Fibroblast of villous mesenchyme (primary cell): ENCODE measurements around the gene ASPHD1. TPM values are rescaled to one million over a fixed set of nuclear protein-coding genes. Genes with fewer than 3 reads are reported as not detected.

ENCODE experiments used
- DNase-seq: peaks from one replicate; pipeline ENCODE4 v3.0.0-alpha.2; 2010; ENCODE audit warnings: low read depth
- H3K4me3 ChIP-seq: 2 replicates; pipeline ENCODE4 v1.5.1; 2011; ENCODE audit warnings: low read depth, mild to moderate bottlenecking, low read length
- total RNA-seq: library from RNA; depleted of rRNA; stranded (reverse); fragments of >200 nt; gene quantifications from 2 replicates; pipeline ENCODE4 v1.2.3, GENCODE V29; 2012
- TF ChIP-seq, protein P1 (sequence below): IDR thresholded peaks from 2 replicates; pipeline ENCODE4 v1.5.1; 2012; ENCODE audit warnings: low read depth, mild to moderate bottlenecking, low read length; ENCODE audit not compliant: insufficient read depth

Gene ASPHD1
- total RNA-seq, 1 donor = 7.8 TPM

DNA sequence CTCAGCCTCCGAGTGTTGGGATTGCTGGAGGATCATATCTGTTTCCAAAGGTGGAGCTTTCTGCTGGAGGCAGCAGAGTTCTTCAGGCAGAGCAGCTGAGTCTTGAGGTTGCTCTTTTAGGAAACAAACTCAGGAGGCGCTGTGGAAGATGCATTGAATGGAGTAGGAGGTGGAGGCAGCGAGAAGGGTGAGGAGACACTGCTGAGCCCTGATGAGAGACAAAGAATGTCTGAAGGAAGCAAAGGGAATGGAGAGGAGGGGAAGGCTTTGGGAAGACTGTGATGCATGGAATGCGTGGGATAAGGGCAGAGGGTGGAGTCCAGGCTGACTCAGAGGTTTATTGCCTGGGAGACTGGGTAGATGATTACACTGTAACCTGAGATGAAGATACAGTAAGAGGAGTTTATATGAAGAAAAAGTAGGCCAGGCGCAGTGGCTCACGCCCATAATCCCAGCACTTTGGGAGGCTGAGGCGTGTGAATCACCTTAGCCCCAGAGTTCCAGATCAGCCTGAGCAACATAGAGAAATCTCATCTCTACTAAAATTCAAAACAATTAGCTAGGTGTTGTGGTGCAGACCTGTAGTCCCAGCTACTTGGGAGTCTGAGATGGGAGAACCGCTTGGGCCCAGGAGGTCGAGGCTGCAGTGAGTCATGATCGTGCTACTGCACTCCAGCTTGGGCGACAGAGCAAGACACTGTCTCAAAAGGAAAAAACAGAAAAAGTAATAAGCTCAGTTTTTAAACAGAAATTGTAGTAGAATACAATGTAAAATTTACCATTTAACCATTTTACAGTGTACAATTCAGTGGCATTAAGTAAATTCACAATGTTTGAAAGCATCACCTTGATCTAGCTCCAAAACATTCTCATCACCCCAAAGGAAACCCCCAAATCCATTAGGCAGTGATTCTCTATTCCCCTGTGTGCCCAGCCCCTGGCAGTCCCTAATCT, 43.8 kb downstream of the ASPHD1 start:
- H3K4me3 ChIP-seq = no peak overlapping the region
- TF ChIP-seq, protein P1, sequence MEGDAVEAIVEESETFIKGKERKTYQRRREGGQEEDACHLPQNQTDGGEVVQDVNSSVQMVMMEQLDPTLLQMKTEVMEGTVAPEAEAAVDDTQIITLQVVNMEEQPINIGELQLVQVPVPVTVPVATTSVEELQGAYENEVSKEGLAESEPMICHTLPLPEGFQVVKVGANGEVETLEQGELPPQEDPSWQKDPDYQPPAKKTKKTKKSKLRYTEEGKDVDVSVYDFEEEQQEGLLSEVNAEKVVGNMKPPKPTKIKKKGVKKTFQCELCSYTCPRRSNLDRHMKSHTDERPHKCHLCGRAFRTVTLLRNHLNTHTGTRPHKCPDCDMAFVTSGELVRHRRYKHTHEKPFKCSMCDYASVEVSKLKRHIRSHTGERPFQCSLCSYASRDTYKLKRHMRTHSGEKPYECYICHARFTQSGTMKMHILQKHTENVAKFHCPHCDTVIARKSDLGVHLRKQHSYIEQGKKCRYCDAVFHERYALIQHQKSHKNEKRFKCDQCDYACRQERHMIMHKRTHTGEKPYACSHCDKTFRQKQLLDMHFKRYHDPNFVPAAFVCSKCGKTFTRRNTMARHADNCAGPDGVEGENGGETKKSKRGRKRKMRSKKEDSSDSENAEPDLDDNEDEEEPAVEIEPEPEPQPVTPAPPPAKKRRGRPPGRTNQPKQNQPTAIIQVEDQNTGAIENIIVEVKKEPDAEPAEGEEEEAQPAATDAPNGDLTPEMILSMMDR = peak; percentile 53
- DNase-seq = peak; percentile 99

DNA sequence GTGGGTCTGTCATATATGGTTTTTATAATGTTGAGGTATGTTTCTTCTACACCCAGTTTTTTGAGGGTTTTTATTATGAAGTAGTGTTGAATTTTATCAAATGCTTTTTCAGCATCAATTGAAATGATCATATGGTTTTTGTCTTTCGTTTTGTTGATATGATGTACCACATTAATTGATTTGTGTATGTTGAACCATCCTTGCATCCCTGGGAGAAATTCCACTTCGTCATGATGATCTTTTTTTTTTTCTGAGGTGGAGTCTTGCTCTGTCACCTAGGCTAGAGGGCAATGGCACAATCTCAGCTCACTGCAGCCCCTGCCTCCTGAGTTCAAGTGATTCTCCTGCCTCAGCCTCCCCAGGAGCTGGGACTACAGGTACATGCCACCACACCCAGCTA, 47.6 kb downstream of the ASPHD1 start:
- H3K4me3 ChIP-seq = no peak overlapping the region
- TF ChIP-seq, protein P1 = no peak
- DNase-seq = no peak

GRCh38 chr16:29950806-29951461, 50.6 kb downstream of the ASPHD1 start:
- no peak for DNase-seq
- TF ChIP-seq, protein P1 = no peak
- H3K4me3 ChIP-seq = no peak overlapping the region

GRCh38 chr16:29951625-29952365, 51.5 kb downstream of the ASPHD1 start:
- H3K4me3 ChIP-seq = no peak overlapping the region
- TF ChIP-seq, protein P1 = no peak
- no peak for DNase-seq

Other genes with a start within 250 kb of the ASPHD1 start
- not detected in 2 replicates for gene SPN, start 237.2 kb upstream of the ASPHD1 start, total RNA-seq
- 95.3 and 123 TPM in 2 replicates for gene QPRT, start 221.3 kb upstream of the ASPHD1 start, total RNA-seq
- not detected in 2 replicates for gene C16orf54, start 154.5 kb upstream of the ASPHD1 start, total RNA-seq
- not detected in 2 replicates for gene ZG16, start 122.2 kb upstream of the ASPHD1 start, total RNA-seq
- 32.5 and 45.3 TPM in 2 replicates for gene KIF22, start 109.7 kb upstream of the ASPHD1 start, total RNA-seq
- 166 and 269 TPM in 2 replicates for gene MAZ, start 94.0 kb upstream of the ASPHD1 start, total RNA-seq
- gene PRRT2, start 88.3 kb upstream of the ASPHD1 start, total RNA-seq = 3.0 and 3.2 TPM in 2 replicates
- gene PAGR1, start 84.3 kb upstream of the ASPHD1 start, total RNA-seq = 20.3 and 20.7 TPM in 2 replicates
- gene MVP, start 80.0 kb upstream of the ASPHD1 start, total RNA-seq = 211 and 250 TPM in 2 replicates
- gene CDIPT, start 37.3 kb upstream of the ASPHD1 start, total RNA-seq = 60.9 and 84.6 TPM in 2 replicates
- gene SEZ6L2, start 938 bp upstream of the ASPHD1 start, total RNA-seq = 2.6 and 4.7 TPM in 2 replicates
- 8.2 and 10.0 TPM in 2 replicates for gene KCTD13, start 25.7 kb downstream of the ASPHD1 start, total RNA-seq
- gene TMEM219, start 61.6 kb downstream of the ASPHD1 start, total RNA-seq = 72.8 and 75.1 TPM in 2 replicates
- 48.0 and 63.9 TPM in 2 replicates for gene TAOK2, start 73.4 kb downstream of the ASPHD1 start, total RNA-seq
- 4.7 and 6.8 TPM in 2 replicates for gene HIRIP3, start 95.1 kb downstream of the ASPHD1 start, total RNA-seq
- 25.9 and 31.2 TPM in 2 replicates for gene INO80E, start 95.8 kb downstream of the ASPHD1 start, total RNA-seq
- gene DOC2A, start 110.5 kb downstream of the ASPHD1 start, total RNA-seq = under 0.01 and 0.32 TPM in 2 replicates
- gene C16orf92, start 122.7 kb downstream of the ASPHD1 start, total RNA-seq = not detected in 2 replicates
- 0.32 TPM in 1 of 2 replicates, not detected in the other for gene TLCD3B, start 130.8 kb downstream of the ASPHD1 start, total RNA-seq
- gene ALDOA, start 165.3 kb downstream of the ASPHD1 start, total RNA-seq = 545 and 622 TPM in 2 replicates
- gene PPP4C, start 175.5 kb downstream of the ASPHD1 start, total RNA-seq = 196 and 209 TPM in 2 replicates
- 0.32 and 0.43 TPM in 2 replicates for gene TBX6, start 191.4 kb downstream of the ASPHD1 start, total RNA-seq
- 8.6 and 14.5 TPM in 2 replicates for gene YPEL3, start 195.7 kb downstream of the ASPHD1 start, total RNA-seq
- gene GDPD3, start 213.0 kb downstream of the ASPHD1 start, total RNA-seq = 0.32 and 0.43 TPM in 2 replicates
- 27.7 and 36.3 TPM in 2 replicates for gene MAPK3, start 222.7 kb downstream of the ASPHD1 start, total RNA-seq